Astrocyte (in vitro differentiated cells and primary cell): ENCODE results near the gene PTGS2. TPM values are rescaled to one million over a fixed set of nuclear protein-coding genes. Genes with fewer than 3 reads are reported as not detected.

ENCODE experiments used
- DNase-seq: peaks from one replicate; pipeline ENCODE4 v3.0.0-alpha.2; 2010; ENCODE audit warnings: low read depth
- FAIRE-seq: peaks from 2 replicates; lab custom pipeline; 2011; peaks lifted over from hg19 to GRCh38; lab: Jason Lieb, UNC
- H2AFZ ChIP-seq: 2 replicates; pipeline ENCODE4 v1.6.0; 2012; ENCODE audit warnings: low read depth, low read length, inconsistent platforms
- H3K27ac ChIP-seq: 2 replicates; pipeline ENCODE4 v1.5.1; 2011; ENCODE audit warnings: low read depth, low read length, inconsistent platforms
- H3K27me3 ChIP-seq: 2 replicates; pipeline ENCODE4 v1.6.0; 2011; ENCODE audit warnings: low read length, inconsistent platforms; ENCODE audit not compliant: insufficient read depth
- H3K36me3 ChIP-seq: 2 replicates; pipeline ENCODE4 v1.5.1; 2011; ENCODE audit warnings: low read length, inconsistent platforms; ENCODE audit not compliant: insufficient read depth
- H3K4me1 ChIP-seq: 2 replicates; pipeline ENCODE4 v1.5.1; 2011; ENCODE audit warnings: low read length, inconsistent platforms; ENCODE audit not compliant: insufficient read depth
- H3K4me2 ChIP-seq: 2 replicates; pipeline ENCODE4 v1.6.0; 2012; ENCODE audit warnings: low read length, inconsistent platforms
- H3K4me3 ChIP-seq: 2 replicates; pipeline ENCODE4 v1.5.1; 2011; ENCODE audit warnings: low read depth, mild to moderate bottlenecking, low read length, inconsistent platforms; ENCODE audit not compliant: insufficient read depth
- H3K79me2 ChIP-seq: 2 replicates; pipeline ENCODE4 v1.6.0; 2012; ENCODE audit warnings: mild to moderate bottlenecking, low read length, inconsistent platforms; ENCODE audit not compliant: insufficient read depth
- H3K9ac ChIP-seq: 2 replicates; pipeline ENCODE4 v1.6.0; 2012; ENCODE audit warnings: mild to moderate bottlenecking, low read length, inconsistent platforms
- H3K9me3 ChIP-seq: 2 replicates; pipeline ENCODE4 v1.5.1; 2012; ENCODE audit warnings: low read depth, mild to moderate bottlenecking, low read length, inconsistent platforms; ENCODE audit not compliant: insufficient read depth
- H4K20me1 ChIP-seq: 2 replicates; pipeline ENCODE4 v1.6.0; 2012; ENCODE audit warnings: low read length, inconsistent platforms; ENCODE audit not compliant: insufficient read depth
- H3K27ac Mint-ChIP-seq: one replicate; pipeline ENCODE4 v1.8.0; 2021; ENCODE audit warnings: mild to moderate bottlenecking, mixed read lengths; ENCODE audit not compliant: unreplicated experiment
- H3K27me3 Mint-ChIP-seq: one replicate; pipeline ENCODE4 v1.8.0; 2021; ENCODE audit warnings: low read depth, mixed read lengths; ENCODE audit not compliant: unreplicated experiment
- H3K36me3 Mint-ChIP-seq: one replicate; pipeline ENCODE4 v1.8.0; 2021; ENCODE audit warnings: low read depth, mixed read lengths; ENCODE audit not compliant: unreplicated experiment
- H3K4me1 Mint-ChIP-seq: one replicate; pipeline ENCODE4 v1.8.0; 2021; ENCODE audit warnings: low read depth, mixed read lengths; ENCODE audit not compliant: unreplicated experiment
- H3K4me3 Mint-ChIP-seq: one replicate; pipeline ENCODE4 v1.8.0; 2021; ENCODE audit warnings: mild to moderate bottlenecking, moderate library complexity, mixed read lengths; ENCODE audit not compliant: unreplicated experiment
- H3K9me3 Mint-ChIP-seq: one replicate; pipeline ENCODE4 v1.8.0; 2021; ENCODE audit warnings: mild to moderate bottlenecking, mixed read lengths; ENCODE audit not compliant: unreplicated experiment
- EZH2 ChIP-seq: IDR thresholded peaks from 2 replicates; pipeline ENCODE4 v1.6.1; 2012; ENCODE audit warnings: mild to moderate bottlenecking, low read length, inconsistent platforms; ENCODE audit not compliant: insufficient read depth
- total RNA-seq: library from RNA; stranded (reverse); gene quantifications from 2 replicates; pipeline ENCODE4 v1.2.1, GENCODE V29; 2021
- TF ChIP-seq, protein P1 (sequence below): IDR thresholded peaks from 2 replicates; pipeline ENCODE4 v1.5.1; 2011; ENCODE audit warnings: low read depth, mild to moderate bottlenecking, inconsistent platforms, low read length, moderate library complexity; ENCODE audit not compliant: insufficient read depth

PTGS2 gene
- total RNA-seq, 1 donor from 2014 or later: 4.7 TPM

DNA sequence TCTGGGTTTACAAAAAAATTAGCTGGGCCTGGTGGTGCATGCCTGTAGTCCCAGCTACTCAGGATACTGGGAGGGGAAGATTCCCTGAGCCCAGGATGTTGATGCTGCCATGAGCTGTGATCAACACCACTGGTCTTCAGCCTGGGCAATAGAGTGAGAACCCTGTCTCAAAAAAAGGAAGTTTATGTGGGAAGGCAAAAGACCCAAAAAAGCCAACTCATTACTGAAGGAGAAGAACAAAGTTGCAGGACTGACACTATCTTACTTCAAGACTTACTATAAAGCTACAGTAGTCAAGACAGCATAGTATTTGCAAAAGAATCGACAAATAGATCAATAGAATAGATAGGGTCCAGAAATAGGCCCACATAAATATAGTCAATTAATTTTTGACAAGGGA is 9.2 kb upstream of the PTGS2 start:
- H3K27me3 Mint-ChIP-seq: no peaks in the 10 kb centered on the region
- H3K36me3 Mint-ChIP-seq: no peaks in the 10 kb centered on the region
- Histone ChIP-seq H3K27ac (no peak overlapping the region), H3K36me3 (no peaks in the 10 kb centered on the region), H3K27me3 (no peaks in the 10 kb centered on the region), H4K20me1 (no peaks in the 10 kb centered on the region), H3K4me1 (no peaks in the 10 kb centered on the region), H2AFZ (no peak overlapping the region), H3K9ac (no peak overlapping the region), H3K79me2 (no peaks in the 10 kb centered on the region), H3K4me3 (no peak overlapping the region), H3K9me3 (no peaks in the 10 kb centered on the region), H3K4me2 (no peak overlapping the region)
- no peak for DNase-seq
- TF ChIP-seq, protein P1, sequence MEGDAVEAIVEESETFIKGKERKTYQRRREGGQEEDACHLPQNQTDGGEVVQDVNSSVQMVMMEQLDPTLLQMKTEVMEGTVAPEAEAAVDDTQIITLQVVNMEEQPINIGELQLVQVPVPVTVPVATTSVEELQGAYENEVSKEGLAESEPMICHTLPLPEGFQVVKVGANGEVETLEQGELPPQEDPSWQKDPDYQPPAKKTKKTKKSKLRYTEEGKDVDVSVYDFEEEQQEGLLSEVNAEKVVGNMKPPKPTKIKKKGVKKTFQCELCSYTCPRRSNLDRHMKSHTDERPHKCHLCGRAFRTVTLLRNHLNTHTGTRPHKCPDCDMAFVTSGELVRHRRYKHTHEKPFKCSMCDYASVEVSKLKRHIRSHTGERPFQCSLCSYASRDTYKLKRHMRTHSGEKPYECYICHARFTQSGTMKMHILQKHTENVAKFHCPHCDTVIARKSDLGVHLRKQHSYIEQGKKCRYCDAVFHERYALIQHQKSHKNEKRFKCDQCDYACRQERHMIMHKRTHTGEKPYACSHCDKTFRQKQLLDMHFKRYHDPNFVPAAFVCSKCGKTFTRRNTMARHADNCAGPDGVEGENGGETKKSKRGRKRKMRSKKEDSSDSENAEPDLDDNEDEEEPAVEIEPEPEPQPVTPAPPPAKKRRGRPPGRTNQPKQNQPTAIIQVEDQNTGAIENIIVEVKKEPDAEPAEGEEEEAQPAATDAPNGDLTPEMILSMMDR: no peak
- no peak for TF ChIP-seq EZH2
- H3K9me3 Mint-ChIP-seq: peaks cover 3% of the 10 kb centered on the region
- no peaks in the 10 kb centered on the region for H3K4me1 Mint-ChIP-seq
- no peak overlapping the region for H3K4me3 Mint-ChIP-seq
- H3K27ac Mint-ChIP-seq: no peak overlapping the region
- no peak for FAIRE-seq

DNA sequence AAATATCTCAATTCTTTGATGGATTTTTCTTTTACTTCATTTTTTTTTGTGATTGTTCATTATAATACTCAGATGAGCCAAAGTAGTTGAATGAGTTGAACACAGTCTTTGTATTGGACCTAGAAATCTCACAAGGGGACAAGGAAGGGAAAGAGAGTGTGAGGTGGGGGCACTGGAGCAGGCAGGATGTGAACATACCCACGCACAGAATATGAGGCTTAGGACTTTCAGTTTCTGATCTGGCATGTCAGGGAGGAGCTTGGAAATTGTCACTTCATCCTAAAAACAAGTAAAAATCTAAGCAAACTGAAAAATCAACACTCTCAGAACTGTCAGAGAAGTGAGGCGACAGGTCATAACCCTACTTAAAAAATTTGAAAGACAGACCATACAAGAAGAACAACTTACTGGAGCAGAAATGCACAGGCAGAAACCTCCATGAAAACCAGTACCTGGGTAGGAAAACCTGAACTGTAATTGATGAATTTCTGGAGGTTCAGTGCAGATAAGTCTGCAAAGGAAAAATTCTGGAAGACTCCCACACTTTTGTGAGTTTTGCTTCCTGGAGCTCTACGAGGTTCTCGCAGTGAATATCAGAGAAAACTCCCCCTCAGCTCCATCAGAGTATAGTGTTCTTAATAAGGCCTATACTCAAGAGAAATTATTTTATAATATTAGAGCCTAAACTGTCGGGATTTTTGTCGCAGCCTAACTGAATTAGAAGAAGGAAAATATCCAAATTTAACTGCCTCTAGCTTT is 3.6 kb upstream of the PTGS2 start:
- H3K4me3 Mint-ChIP-seq: no peak overlapping the region
- H3K27ac ChIP-seq: no peak overlapping the region
- H2AFZ ChIP-seq: no peak overlapping the region
- no peaks in the 10 kb centered on the region for H3K36me3 Mint-ChIP-seq
- H3K4me3 ChIP-seq: no peak overlapping the region
- DNase-seq: no peak
- TF ChIP-seq, protein P1: no peak
- TF ChIP-seq EZH2: no peak
- H3K9me3 Mint-ChIP-seq: peaks cover 3% of the 10 kb centered on the region
- H3K27me3 Mint-ChIP-seq: no peaks in the 10 kb centered on the region
- no peak for FAIRE-seq
- H3K4me1 ChIP-seq: peaks cover 2% of the 10 kb centered on the region
- H3K4me1 Mint-ChIP-seq: peaks cover 4% of the 10 kb centered on the region
- H3K36me3 ChIP-seq: no peaks in the 10 kb centered on the region
- H3K27ac Mint-ChIP-seq: no peak overlapping the region
- no peaks in the 10 kb centered on the region for H3K9me3 ChIP-seq
- no peak overlapping the region for H3K4me2 ChIP-seq
- no peaks in the 10 kb centered on the region for H3K27me3 ChIP-seq
- H4K20me1 ChIP-seq: no peaks in the 10 kb centered on the region
- no peak overlapping the region for H3K9ac ChIP-seq
- peaks cover 6% of the 10 kb centered on the region for H3K79me2 ChIP-seq

DNA sequence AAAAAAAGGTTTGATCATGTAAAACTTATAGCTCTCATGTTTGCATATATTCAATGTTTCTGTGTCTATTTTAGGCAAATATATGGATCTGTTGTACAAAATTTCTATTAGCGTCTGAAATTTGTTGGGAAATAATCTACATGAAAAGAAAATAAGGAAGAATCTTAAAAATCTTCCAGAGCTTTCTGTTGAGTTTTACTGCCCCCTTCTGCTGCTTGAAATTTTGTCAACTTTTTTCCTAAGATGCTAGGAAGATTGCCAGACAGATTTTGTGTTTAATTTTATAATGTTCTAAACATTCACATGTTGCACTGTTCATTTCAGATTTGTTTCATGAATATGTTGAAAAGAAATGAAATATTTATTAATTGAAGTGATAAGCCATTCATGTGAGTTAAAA is 2.5 kb upstream of the PTGS2 start:
- H3K9me3 Mint-ChIP-seq: peaks cover 3% of the 10 kb centered on the region
- H3K27ac Mint-ChIP-seq: no peak overlapping the region
- Histone ChIP-seq H3K27ac (no peak overlapping the region), H3K36me3 (no peaks in the 10 kb centered on the region), H4K20me1 (no peaks in the 10 kb centered on the region), H3K9ac (peak overlapping the region; percentile 96), H2AFZ (no peak overlapping the region), H3K9me3 (no peaks in the 10 kb centered on the region), H3K4me1 (peaks cover 2% of the 10 kb centered on the region), H3K79me2 (peaks cover 6% of the 10 kb centered on the region), H3K4me3 (no peak overlapping the region), H3K4me2 (peak overlapping the region; percentile 88), H3K27me3 (no peaks in the 10 kb centered on the region)
- peak; percentile 8 for DNase-seq
- no peak overlapping the region for H3K4me3 Mint-ChIP-seq
- H3K4me1 Mint-ChIP-seq: peaks cover 4% of the 10 kb centered on the region
- H3K27me3 Mint-ChIP-seq: no peaks in the 10 kb centered on the region
- no peak for FAIRE-seq
- no peaks in the 10 kb centered on the region for H3K36me3 Mint-ChIP-seq
- no peak for TF ChIP-seq EZH2
- TF ChIP-seq, protein P1: peak; percentile 13
